ENCODE results near the gene LRRC36.

Gene LRRC36

DNA sequence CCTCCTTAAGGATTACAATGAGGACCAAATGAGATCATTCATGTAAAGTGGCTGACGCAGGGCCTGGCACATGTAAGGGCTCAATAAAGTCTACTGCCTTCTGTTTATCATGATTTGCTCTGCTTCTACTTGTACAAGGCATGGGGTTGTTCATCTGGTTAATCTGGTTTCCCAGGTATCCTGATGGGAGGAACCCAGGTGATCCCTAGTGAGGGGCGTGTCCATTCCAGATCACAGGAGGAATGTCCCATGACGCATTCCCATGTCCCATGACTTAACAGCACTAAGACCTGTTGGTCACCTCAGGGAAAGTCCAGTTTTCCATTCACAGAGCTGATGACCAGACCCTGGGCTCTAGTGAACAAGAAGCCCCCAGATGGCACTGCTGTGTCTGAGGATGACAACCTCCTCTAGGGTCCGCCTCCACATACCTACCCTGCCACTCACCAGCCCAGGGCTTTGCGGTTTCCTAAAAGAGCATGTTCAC is 78.2 kb downstream of the LRRC36 start:
- WGBS, 2 experiments, result 94 to 96% methylated on average over 5 of the region's 5 CpGs
- no peaks in the 10 kb centered on the region for H3K9me3 ChIP-seq (ENCODE audit: control insufficient read depth, low read length)
- H3K27me3 ChIP-seq (ENCODE audit: control insufficient read depth, insufficient read depth, low read length, poor library complexity, severe bottlenecking), result no peaks in the 10 kb centered on the region
- H3K4me1 ChIP-seq (ENCODE audit: control insufficient read depth, insufficient read depth, low read length), result peaks cover 14% of the 10 kb centered on the region
- no peak overlapping the region for H3K27ac ChIP-seq (ENCODE audit: insufficient read depth, low read depth, low read length, poor library complexity, severe bottlenecking)
- no peaks in the 10 kb centered on the region for H3K36me3 ChIP-seq (ENCODE audit: control insufficient read depth, insufficient read depth, low read length)
- no peak overlapping the region for H3K4me3 ChIP-seq (ENCODE audit: insufficient read depth, low read depth, low read length)

DNA sequence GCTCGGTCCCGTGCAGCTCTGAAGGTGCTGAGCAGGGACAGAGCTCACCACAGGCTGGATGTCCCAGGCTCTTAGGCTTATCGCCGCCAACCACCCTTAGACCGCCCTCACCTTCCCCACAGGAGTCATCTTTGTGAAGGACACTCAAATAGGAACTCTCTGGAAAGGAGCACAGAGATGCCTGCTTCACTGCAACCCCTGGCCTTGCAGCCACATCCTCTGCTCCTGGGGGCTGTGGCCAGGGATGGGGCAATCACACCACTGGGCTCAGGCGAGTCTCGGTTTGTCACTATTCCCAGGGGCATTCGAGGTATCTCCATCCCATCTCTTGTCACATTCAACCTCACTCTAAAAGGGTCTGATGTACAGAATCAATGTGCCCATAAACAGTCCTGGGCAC is 78.7 kb downstream of the LRRC36 start:
- Histone ChIP-seq H3K4me1 (ENCODE audit: control insufficient read depth, insufficient read depth, low read length) (peaks cover 14% of the 10 kb centered on the region), H3K9me3 (ENCODE audit: control insufficient read depth, low read length) (no peaks in the 10 kb centered on the region), H3K27me3 (ENCODE audit: control insufficient read depth, insufficient read depth, low read length, poor library complexity, severe bottlenecking) (no peaks in the 10 kb centered on the region), H3K4me3 (ENCODE audit: insufficient read depth, low read depth, low read length) (no peak overlapping the region), H3K36me3 (ENCODE audit: control insufficient read depth, insufficient read depth, low read length) (no peaks in the 10 kb centered on the region), H3K27ac (ENCODE audit: insufficient read depth, low read depth, low read length, poor library complexity, severe bottlenecking) (no peak overlapping the region)
- WGBS, 2 experiments, result 90 to 95% methylated on average over 8 of the region's 8 CpGs

DNA sequence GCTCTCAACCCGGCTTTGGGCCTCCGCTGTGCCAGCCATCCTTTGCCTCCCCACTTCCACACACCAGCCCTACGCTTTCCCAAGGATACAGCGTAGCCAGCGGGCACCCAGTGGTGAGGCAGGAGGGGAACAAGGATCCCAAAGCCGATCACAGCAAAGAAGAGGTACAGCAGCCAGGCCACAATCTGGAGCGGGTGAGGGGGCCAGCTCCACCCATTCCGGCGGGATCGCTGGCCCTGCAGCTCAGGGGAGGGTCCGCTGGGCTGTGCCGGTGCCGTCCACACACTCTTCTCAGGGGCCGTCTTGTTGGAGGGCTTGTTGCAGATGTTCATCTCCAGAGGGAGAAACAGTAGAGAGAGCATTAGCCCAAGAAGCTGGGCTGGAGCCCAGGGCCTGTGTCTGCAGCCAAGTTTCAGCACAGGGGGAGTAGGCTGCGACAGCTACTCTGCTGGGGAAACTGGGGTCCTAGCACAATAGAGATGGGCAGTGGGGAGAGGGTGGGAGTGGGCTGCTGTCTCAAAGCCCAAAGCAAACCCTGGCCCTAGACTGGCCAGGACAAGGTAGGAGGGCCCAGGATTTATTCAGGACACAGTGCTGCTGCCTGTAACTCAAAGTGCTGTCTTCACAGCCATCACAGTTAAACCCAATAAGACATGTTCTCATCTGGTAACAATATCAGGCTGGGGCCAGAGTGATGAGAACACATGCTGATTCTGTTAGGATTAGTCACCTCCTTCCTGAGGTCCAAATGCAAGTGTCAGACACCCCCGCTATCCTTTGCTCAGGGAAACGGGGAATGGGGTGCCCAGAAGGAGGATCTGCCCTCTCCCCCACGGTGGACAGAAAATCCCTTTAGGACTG is 79.7 kb downstream of the LRRC36 start:
- Histone ChIP-seq H3K36me3 (ENCODE audit: control insufficient read depth, insufficient read depth, low read length) (no peaks in the 10 kb centered on the region), H3K4me1 (ENCODE audit: control insufficient read depth, insufficient read depth, low read length) (peaks cover 14% of the 10 kb centered on the region), H3K4me3 (ENCODE audit: insufficient read depth, low read depth, low read length) (no peak overlapping the region), H3K27me3 (ENCODE audit: control insufficient read depth, insufficient read depth, low read length, poor library complexity, severe bottlenecking) (no peaks in the 10 kb centered on the region), H3K9me3 (ENCODE audit: control insufficient read depth, low read length) (no peaks in the 10 kb centered on the region), H3K27ac (ENCODE audit: insufficient read depth, low read depth, low read length, poor library complexity, severe bottlenecking) (no peak overlapping the region)
- WGBS, 2 experiments, result 87% methylated on average over 18 of the region's 18 CpGs

DNA sequence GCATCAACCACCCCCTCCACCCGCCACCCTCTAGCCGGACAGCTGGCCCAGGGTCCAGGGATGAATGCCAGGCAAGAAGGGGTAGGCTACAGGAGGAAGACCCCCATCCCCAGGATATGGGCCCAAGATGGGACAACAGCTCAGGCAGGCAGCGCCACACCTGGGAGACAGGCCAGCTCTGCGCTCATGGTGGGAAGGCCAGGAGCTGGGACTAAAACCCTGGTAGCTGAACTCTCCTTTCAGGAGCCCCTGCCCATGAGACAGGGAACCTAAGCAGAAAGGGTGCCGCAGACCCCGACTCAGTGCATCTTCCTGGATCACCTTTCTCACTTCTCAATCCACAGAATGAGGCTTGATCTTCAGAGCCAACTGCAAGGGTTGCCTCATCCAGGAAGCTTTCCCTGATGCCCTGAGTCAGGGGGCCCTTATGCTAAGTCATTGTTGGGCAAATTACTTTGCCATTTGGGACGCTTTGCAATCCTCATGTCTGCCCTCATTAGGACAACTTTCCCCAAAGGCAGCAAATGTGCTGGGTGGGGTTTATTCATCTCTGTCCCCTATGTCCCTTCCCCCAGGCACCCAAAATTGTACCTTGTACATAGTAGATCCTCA is 80.7 kb downstream of the LRRC36 start:
- WGBS, 2 experiments, result 93% methylated on average over 7 of the region's 7 CpGs
- no peak overlapping the region for H3K27ac ChIP-seq (ENCODE audit: insufficient read depth, low read depth, low read length, poor library complexity, severe bottlenecking)

DNA sequence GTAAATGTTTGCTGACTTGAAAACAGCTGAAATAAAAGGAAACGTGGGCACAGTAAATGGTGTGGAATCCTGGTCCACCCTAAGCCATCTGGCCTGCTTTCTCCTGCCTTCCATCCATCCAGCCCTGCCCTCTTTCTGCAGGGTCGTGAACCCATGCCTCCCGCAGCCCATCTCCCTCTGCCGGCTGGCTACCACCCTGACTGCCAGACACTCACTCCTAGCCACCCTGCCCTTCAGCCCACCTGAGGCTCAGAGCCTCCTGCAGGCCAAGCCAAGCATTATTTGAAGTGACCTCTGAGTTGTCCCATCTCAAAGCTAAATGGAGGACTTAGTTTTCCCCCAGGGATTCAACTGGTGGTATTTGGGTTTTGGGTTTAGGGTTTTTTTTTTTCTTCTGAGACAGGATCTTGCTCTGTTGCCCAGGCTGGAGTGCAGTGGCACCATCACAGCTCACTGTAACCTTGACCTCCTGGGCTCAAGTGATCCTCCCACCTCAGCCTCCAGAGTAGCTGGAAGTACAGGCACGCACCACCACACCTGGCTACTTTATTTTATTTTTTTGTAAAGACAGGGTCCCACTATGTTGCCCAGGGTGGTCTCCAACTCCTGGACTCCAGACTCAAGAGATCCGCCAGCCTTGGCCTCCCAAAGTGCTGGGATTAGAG is 81.3 kb downstream of the LRRC36 start:
- peaks cover 10% of the 10 kb centered on the region for H3K4me1 ChIP-seq (ENCODE audit: control insufficient read depth, insufficient read depth, low read length)
- WGBS, 2 experiments, result 80 to 87% methylated on average over 6 of the region's 6 CpGs
- no peaks in the 10 kb centered on the region for H3K27me3 ChIP-seq (ENCODE audit: control insufficient read depth, insufficient read depth, low read length, poor library complexity, severe bottlenecking)
- H3K4me3 ChIP-seq (ENCODE audit: insufficient read depth, low read depth, low read length), result no peak overlapping the region
- H3K36me3 ChIP-seq (ENCODE audit: control insufficient read depth, insufficient read depth, low read length), result no peaks in the 10 kb centered on the region
- no peaks in the 10 kb centered on the region for H3K9me3 ChIP-seq (ENCODE audit: control insufficient read depth, low read length)
- no peak overlapping the region for H3K27ac ChIP-seq (ENCODE audit: insufficient read depth, low read depth, low read length, poor library complexity, severe bottlenecking)

More for the DNA sequence above, 80.7 kb downstream of the LRRC36 start:
- Histone ChIP-seq H3K36me3 (ENCODE audit: control insufficient read depth, insufficient read depth, low read length) (no peaks in the 10 kb centered on the region), H3K4me3 (ENCODE audit: insufficient read depth, low read depth, low read length) (no peak overlapping the region), H3K9me3 (ENCODE audit: control insufficient read depth, low read length) (no peaks in the 10 kb centered on the region), H3K4me1 (ENCODE audit: control insufficient read depth, insufficient read depth, low read length) (peaks cover 10% of the 10 kb centered on the region), H3K27me3 (ENCODE audit: control insufficient read depth, insufficient read depth, low read length, poor library complexity, severe bottlenecking) (no peaks in the 10 kb centered on the region)

DNA sequence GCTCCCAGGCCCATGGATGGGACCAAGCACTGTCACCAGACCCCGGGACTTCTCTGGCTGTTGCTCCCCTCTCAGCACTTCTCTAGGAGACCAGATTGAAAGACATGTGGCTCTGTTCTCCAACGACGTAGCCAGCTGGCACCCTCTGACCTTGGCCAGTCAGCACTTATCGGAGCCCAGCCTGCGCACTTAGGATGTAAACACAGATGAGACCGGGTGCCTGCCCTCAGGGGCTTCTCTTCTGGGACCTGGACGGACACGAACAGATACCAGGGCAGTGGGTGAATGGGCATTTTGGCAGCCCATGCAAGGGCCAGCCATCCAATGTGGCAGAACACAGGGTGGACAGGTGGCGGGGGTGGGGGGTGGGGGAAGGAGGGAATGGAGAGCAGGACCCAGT is 83.0 kb downstream of the LRRC36 start:
- WGBS, 2 experiments, result 96% methylated on average over 9 of the region's 9 CpGs
- peaks cover 5% of the 10 kb centered on the region for H3K27me3 ChIP-seq (ENCODE audit: control insufficient read depth, insufficient read depth, low read length, poor library complexity, severe bottlenecking)
- H3K4me3 ChIP-seq (ENCODE audit: insufficient read depth, low read depth, low read length), result no peak overlapping the region
- no peaks in the 10 kb centered on the region for H3K9me3 ChIP-seq (ENCODE audit: control insufficient read depth, low read length)
- no peak overlapping the region for H3K27ac ChIP-seq (ENCODE audit: insufficient read depth, low read depth, low read length, poor library complexity, severe bottlenecking)
- peaks cover 10% of the 10 kb centered on the region for H3K4me1 ChIP-seq (ENCODE audit: control insufficient read depth, insufficient read depth, low read length)
- no peaks in the 10 kb centered on the region for H3K36me3 ChIP-seq (ENCODE audit: control insufficient read depth, insufficient read depth, low read length)

GRCh38 chr16:67411339-67411738 is 84.7 kb downstream of the LRRC36 start:
- Histone ChIP-seq H3K27ac (ENCODE audit: insufficient read depth, low read depth, low read length, poor library complexity, severe bottlenecking) (no peak overlapping the region), H3K4me3 (ENCODE audit: insufficient read depth, low read depth, low read length) (no peak overlapping the region), H3K27me3 (ENCODE audit: control insufficient read depth, insufficient read depth, low read length, poor library complexity, severe bottlenecking) (peaks cover 15% of the 10 kb centered on the region), H3K9me3 (ENCODE audit: control insufficient read depth, low read length) (no peaks in the 10 kb centered on the region), H3K36me3 (ENCODE audit: control insufficient read depth, insufficient read depth, low read length) (no peaks in the 10 kb centered on the region), H3K4me1 (ENCODE audit: control insufficient read depth, insufficient read depth, low read length) (peaks cover 8% of the 10 kb centered on the region)
- WGBS, 2 experiments, result 87 to 93% methylated on average over 3 of the region's 3 CpGs

DNA sequence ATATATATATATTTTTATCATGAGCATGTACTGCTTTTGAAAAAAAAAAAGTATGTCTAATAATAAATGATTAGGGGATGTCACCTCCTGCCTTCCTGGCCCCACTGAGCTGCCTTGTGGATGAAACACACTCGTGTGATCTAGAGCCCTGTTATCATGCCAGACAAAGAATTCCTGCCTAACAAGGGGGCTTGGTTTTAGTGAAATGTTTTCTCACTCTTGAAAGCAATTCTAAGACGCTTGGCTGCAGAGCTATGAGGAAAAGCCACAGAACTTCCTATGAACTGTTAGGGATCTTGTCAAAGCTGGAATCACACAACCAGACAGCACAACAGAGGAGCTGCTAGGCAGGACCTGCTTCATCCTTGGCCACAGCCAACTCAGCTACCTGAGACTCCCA is 85.7 kb downstream of the LRRC36 start:
- Histone ChIP-seq H3K27me3 (ENCODE audit: control insufficient read depth, insufficient read depth, low read length, poor library complexity, severe bottlenecking) (peaks cover 17% of the 10 kb centered on the region), H3K4me1 (ENCODE audit: control insufficient read depth, insufficient read depth, low read length) (no peaks in the 10 kb centered on the region), H3K27ac (ENCODE audit: insufficient read depth, low read depth, low read length, poor library complexity, severe bottlenecking) (no peak overlapping the region), H3K4me3 (ENCODE audit: insufficient read depth, low read depth, low read length) (no peak overlapping the region), H3K36me3 (ENCODE audit: control insufficient read depth, insufficient read depth, low read length) (no peaks in the 10 kb centered on the region), H3K9me3 (ENCODE audit: control insufficient read depth, low read length) (no peaks in the 10 kb centered on the region)
- WGBS, 2 experiments, result 80% methylated on average over 2 of the region's 2 CpGs

DNA sequence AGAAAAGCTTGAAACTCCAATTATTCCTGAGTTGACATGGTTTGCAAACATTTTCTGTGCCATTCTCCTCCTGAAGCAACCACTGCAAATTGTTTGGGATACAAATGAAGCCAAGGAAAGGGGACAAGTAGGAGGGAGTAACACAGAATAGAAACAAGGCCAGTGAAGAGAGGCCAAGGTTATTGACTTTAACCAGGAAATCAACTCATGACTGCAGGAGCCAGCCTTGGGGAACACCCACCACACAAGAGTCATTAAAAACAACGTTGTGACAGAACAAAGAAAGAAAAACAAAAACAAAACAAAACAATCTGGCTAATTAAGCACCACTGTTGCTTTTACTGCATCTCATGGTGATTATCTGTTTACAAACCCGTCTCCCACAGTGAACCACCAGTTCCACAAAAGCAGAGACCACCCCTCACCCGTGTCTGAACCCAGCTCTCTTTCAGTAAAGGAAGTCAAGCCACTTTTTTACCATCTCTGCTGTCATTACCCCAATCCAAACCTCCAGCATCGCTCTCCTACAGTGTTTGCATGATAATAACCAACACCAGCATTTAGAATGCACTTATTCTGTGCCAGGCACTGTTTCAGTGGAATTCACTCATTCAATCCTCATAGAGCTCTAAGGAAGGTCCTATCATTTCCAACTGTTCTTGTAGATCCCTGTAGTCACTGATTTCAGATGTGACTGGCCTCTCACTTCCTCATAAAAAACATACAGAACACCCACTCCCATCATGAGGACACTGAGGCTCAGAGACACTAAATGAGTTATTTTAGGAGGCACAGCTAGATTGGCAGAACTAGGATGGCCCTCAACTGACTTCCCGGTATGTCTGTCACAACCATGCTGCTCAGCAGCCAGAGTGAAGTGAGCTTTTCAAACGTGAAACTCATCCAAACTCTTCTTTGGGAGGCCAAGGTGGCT is 87.6 kb downstream of the LRRC36 start:
- H3K4me1 ChIP-seq (ENCODE audit: control insufficient read depth, insufficient read depth, low read length), result no peaks in the 10 kb centered on the region
- 38 to 40% methylated on average over 6 of the region's 6 CpGs for WGBS, 2 experiments
- no peaks in the 10 kb centered on the region for H3K9me3 ChIP-seq (ENCODE audit: control insufficient read depth, low read length)

More for the DNA sequence above, 87.6 kb downstream of the LRRC36 start:
- H3K36me3 ChIP-seq (ENCODE audit: control insufficient read depth, insufficient read depth, low read length), result no peaks in the 10 kb centered on the region
- no peak overlapping the region for H3K27ac ChIP-seq (ENCODE audit: insufficient read depth, low read depth, low read length, poor library complexity, severe bottlenecking)
- no peak overlapping the region for H3K4me3 ChIP-seq (ENCODE audit: insufficient read depth, low read depth, low read length)
- peaks cover 20% of the 10 kb centered on the region for H3K27me3 ChIP-seq (ENCODE audit: control insufficient read depth, insufficient read depth, low read length, poor library complexity, severe bottlenecking)

All from ectodermal cell (in vitro differentiated cells).